GM21825 (cell line): Measurements from ENCODE around the gene SF3B6.
A peak's percentile ranks its signal among the peaks of the same experiment; 100 is the strongest.
"Not testable (repeated sequence)": the region's sequence is repeated elsewhere in the genome, so short reads cannot be mapped to it uniquely, and the experiment has no call there.

Experiments used
- ATAC-seq: cut with Tn5 transposase; IDR thresholded peaks from one replicate; pipeline ENCODE4 v1.9.1; 2021; ENCODE audit warnings: mild to moderate bottlenecking, moderate library complexity; ENCODE audit not compliant: unreplicated experiment

Gene SF3B6

GRCh38 chr2:24054366-24055010 is 21.6 kb downstream of the SF3B6 start:
- ATAC-seq: no peak

GRCh38 chr2:24052951-24053350 is 23.2 kb downstream of the SF3B6 start:
- no peak for ATAC-seq

DNA sequence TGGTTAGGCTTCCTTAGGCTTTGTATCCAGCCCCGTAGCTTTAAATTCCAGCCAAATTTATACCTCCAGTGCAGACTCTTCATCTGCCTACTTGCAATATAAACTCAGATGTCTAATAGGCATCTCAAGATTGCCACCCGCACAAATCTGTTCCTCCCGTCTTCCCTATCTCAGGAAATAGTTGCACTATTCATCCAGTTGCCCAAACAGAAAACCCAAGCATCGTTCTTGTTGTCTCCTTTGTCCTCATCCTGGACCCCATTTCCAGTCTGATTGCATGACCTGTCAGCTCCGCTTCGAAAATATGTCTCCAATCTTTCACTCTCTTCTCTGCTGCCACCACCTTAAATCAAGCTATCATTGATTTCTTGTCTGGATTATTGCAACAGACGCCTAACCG is 24.3 kb downstream of the SF3B6 start:
- no peak for ATAC-seq

- ATAC-seq: no peak
Measured at GRCh38 chr2:24050041-24050979, 25.8 kb downstream of the SF3B6 start.

- ATAC-seq: no peak
Measured at GRCh38 chr2:24049485-24050021, 26.6 kb downstream of the SF3B6 start, which contains the start of gene FKBP1B. Gene FKBP1B (plus strand): TSS chr2:24049741. CDS start chr2:24049850, 109 bp downstream.

GRCh38 chr2:24048769-24049484 is 27.2 kb downstream of the SF3B6 start:
- ATAC-seq: no peak

DNA sequence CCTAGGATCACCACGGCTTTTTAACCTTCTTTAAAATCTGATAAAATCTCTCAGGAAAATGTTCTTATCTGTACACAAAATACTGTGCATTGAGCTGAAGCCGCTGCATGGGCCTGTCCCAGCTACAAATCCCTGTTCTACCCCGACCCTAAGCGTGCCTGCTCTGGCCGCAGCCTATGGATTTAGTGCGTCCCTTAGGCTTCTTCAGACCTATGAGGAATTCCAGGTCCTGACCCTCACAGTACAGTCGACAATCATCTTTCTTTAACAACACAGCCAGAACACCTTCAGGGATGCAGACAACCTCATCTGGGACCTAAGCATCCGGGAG is 28.5 kb downstream of the SF3B6 start:
- no peak for ATAC-seq

DNA sequence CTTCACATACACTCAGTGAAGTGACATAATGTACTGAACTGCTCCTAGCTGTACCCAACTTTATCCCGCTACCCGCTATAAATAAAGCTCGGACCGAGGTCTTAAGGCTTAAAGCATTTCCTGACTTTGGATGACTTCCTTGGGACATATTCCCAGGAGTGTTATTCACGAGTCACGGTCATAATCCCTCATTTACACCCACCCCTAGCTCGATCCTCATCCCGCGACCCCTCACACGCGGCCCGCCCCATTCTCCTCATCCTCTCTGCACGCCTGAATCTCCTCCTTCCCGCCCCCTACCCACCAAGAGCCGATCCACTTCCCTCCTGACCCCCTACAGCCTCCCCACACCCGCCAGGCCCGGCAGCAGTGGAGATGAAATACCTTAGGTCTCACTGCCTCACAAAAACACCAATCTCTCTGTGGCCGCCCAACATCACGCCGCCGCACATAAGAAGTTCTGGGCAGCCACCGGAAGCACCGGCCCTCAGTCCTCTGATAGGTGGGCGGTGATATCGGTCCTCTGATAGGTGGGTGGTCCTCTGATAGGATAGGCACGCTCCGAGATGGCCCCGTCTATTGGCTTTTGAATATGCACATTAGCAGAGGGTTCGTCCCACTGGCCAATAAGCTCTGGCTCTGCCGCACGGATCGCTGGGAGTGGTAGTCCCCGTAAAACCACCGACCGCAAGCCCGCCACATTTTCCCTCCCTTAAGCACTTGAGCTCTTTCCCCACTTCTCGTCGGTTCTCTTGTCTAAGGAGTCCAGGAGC is 29.0 kb downstream of the SF3B6 start, which contains the start of gene WDCP:
Gene WDCP, minus strand, starts transcription at position 462 of the 773 bp plus-strand sequence. CDS start 7,897 bp downstream, outside the sequence.
- peak; percentile 98 for ATAC-seq

DNA sequence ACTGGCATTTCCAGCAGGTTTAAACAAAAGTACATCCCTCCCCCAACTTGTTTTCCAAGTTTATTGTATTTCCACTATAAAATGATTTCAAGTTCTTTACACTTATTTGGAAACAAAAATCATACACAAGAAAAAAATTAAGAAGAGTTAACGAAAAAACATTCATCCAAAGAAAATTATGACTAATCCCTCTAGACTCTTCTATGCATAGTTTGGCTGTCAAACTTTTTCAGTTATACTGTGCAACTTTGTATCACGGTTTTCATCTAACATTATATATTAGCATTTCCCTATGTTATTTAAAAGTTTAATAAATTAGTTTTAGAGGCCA is 29.6 kb downstream of the SF3B6 start:
- no peak for ATAC-seq

DNA sequence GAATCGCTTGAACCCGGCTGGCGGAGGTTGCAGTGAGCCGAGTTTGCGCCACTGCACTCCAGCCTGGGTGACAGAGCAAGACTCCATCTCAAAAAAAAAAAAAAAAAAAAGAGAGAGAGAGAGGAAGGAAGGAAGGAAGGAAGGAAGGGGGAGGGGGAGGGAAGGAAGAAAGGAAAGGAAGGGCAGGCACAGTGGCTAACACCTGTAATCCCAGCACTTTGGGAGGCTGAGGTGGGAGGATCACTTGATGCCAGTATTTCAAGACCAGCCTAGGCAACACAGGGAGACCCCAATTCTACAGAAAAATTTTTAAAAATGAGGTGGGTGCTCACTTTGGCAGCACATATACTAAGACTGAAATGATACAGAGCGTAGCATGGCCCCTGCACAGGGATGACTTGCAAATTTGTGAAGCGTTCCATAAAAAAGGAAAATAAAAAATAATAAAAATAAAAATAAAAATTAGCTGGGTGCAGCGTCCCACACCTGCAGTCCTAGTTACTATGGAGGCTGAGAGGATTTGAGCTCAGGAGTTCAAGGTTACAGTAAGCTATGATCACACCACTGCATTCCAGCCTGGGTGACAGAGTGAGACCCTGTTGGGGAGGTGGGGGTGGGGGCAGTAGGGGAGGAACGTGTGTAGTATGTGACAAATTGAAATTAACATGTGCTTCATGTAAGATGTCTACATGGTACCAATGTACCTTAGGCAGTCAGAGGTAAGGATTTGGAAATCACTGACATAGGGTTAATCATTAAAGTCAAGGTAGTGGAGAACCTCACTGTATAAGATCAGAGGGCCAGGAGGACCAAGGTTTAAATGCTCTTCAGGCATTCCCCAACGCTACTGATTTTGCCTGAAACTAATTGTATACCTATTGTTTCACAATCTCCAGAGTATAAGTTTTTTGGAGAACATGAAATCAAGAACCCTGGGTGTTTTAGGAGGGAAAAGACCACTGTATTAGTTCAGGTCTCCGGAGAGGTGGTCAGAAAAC is 30.3 kb downstream of the SF3B6 start:
- ATAC-seq: no peak

DNA sequence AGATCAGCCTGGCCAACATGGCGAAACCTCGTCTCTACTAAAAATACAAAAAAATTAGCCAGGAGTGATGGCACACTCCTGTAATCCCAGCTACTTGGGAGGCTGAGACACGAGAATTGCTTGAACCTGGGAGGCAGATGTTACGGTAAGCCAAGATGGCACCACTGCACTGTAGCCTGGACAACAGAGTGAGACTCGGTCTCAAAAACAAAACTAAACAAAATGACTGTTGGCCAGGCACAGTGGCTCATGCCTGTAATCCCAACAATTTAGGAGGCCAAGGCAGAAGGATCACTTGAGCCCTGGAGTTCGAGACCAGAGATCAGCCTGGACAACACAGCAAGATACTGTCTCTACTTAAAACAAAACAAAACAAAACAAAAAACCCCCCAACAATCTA is 33.0 kb downstream of the SF3B6 start:
- not testable (repeated sequence) for ATAC-seq

GRCh38 chr2:24040511-24040910 is 35.6 kb downstream of the SF3B6 start:
- ATAC-seq: no peak

DNA sequence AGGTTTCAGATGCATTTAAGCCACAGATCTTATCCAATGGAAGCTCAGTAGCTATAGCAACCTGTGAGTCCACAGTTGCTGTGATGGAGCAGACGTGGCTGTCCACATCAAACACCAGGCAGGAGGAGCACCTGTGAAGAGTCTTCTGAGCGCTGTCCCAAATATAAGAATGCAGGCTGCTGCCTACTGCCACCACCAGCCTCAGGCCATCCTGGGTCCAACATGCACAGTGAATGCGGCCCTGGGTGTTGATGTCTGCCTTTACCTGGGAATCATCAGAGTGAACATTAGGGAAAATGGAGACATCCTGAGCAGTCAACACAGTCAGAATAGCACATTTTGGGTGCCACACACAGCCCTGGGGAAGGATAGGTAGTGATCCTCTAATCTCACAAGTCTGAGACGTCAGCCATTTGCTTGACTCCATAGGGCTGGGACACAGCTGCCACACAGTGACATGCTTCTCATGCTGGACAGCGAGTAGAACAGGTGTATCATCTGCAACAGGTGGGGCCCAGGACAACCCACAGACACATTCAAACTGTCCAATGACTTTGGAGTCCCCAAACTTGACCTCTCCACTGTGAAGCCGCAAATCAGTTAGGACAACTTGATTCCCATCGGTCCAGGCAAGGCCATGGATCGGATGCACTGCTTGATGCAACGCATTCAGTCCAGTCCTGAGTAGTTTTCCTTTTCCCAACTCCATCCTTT is 37.2 kb downstream of the SF3B6 start:
- ATAC-seq: no peak

DNA sequence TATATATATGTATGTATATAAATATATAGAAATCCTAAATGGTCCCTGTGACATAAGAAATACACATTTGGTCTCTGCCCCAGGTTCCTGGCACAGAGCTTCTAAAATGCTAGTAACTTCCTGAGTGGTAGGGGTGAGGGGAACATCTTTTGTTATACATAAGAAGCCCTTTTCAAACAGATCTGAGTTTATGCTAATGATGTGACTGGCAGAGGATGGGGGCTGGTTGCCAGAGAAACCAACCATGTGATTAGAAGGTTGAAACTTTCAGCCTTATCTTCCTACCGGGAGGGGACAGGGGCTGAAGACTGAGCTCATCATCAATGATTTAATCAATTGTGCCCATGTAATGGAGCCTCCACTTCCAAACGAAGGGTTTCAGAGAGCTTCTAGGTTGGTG is 49.9 kb downstream of the SF3B6 start:
- no peak for ATAC-seq

GRCh38 chr2:24024996-24025663 is 51.0 kb downstream of the SF3B6 start:
- no peak for ATAC-seq

GRCh38 chr2:24024018-24024417 is 52.1 kb downstream of the SF3B6 start:
- ATAC-seq: no peak

- ATAC-seq: no peak
Measured at GRCh38 chr2:24022975-24023575, 53.1 kb downstream of the SF3B6 start.
